WTC11 (cell line): ENCODE data around the gene FA2H. TPM values are rescaled to one million over a fixed set of nuclear protein-coding genes. Genes with fewer than 3 reads are reported as not detected.
A peak's percentile ranks its signal among the peaks of the same experiment; 100 is the strongest.

Experiments used
- ATAC-seq: fragments of 200-7000 bp; cut with Tn5 transposase; 2 replicates; pipeline ENCODE4 v1.10.0; 2021; ENCODE audit warnings: mild to moderate bottlenecking, moderate library complexity
- CTCF ChIA-PET: fragments of 300-600 bp; sonication (Branson Sonifier 250); formaldehyde crosslinking; loops from one replicate; lab custom pipeline; 2021; ENCODE audit warnings: antibody characterized with exemption; lab: Charles Lee
- POLR2A ChIA-PET: fragments of 350-600 bp; sonication (Branson Sonifier 250); formaldehyde crosslinking; loops from one replicate; lab custom pipeline; 2021; ENCODE audit warnings: antibody characterized with exemption; lab: Charles Lee
- DNase-seq: peaks from one replicate; pipeline ENCODE4 v3.0.0; 2021; ENCODE audit warnings: low spot score
- H3K27ac Mint-ChIP-seq: 2 replicates; pipeline ENCODE4 v1.8.0; 2021; ENCODE audit warnings: mixed read lengths
- H3K27me3 Mint-ChIP-seq: 2 replicates; pipeline ENCODE4 v1.8.0; 2021; ENCODE audit warnings: low read depth, mild to moderate bottlenecking, moderate library complexity, mixed read lengths
- H3K36me3 Mint-ChIP-seq: 2 replicates; pipeline ENCODE4 v1.8.0; 2021; ENCODE audit warnings: mixed read lengths
- H3K4me1 Mint-ChIP-seq: 2 replicates; pipeline ENCODE4 v1.8.0; 2022; ENCODE audit warnings: mixed read lengths
- H3K4me3 Mint-ChIP-seq: 2 replicates; pipeline ENCODE4 v1.8.0; 2021; ENCODE audit warnings: mild to moderate bottlenecking, moderate library complexity, mixed read lengths
- H3K9me3 Mint-ChIP-seq: 2 replicates; pipeline ENCODE4 v1.8.0; 2021; ENCODE audit warnings: mixed read lengths
- ATF1 ChIP-seq: sonication (generic); formaldehyde crosslinking; IDR thresholded peaks from 2 replicates; pipeline ENCODE4 v1.8.1; 2023; ENCODE audit warnings: mild to moderate bottlenecking, moderate library complexity, missing genetic modification reagents
- CTCF ChIP-seq: fragments of 200-600 bp; IDR thresholded peaks from 2 replicates; pipeline ENCODE4 v1.8.0; 2022; ENCODE audit warnings: antibody characterized with exemption
- E2F5 ChIP-seq: sonication (generic); formaldehyde crosslinking; IDR thresholded peaks from 2 replicates; pipeline ENCODE4 v1.8.1; 2022; ENCODE audit warnings: mild to moderate bottlenecking, moderate library complexity, missing genetic modification reagents
- NFYB ChIP-seq: sonication (generic); formaldehyde crosslinking; conservative IDR thresholded peaks from 2 replicates; pipeline ENCODE4 v1.8.0; 2022; ENCODE audit warnings: low read depth, missing genetic modification reagents
- SMAD3 ChIP-seq: sonication (generic); formaldehyde crosslinking; IDR thresholded peaks from 2 replicates; pipeline ENCODE4 v1.8.0; 2022; ENCODE audit warnings: missing genetic modification reagents, mild to moderate bottlenecking, borderline replicate concordance
- ZNF219 ChIP-seq: sonication (generic); formaldehyde crosslinking; IDR thresholded peaks from 2 replicates; pipeline ENCODE4 v1.8.0; 2023; ENCODE audit warnings: missing genetic modification reagents, mild to moderate bottlenecking, borderline replicate concordance
- ZNF232 ChIP-seq: sonication (generic); formaldehyde crosslinking; IDR thresholded peaks from 2 replicates; pipeline ENCODE4 v1.8.0; 2022; ENCODE audit warnings: mild to moderate bottlenecking, missing genetic modification reagents
- ZNF281 ChIP-seq: sonication (generic); formaldehyde crosslinking; IDR thresholded peaks from 2 replicates; pipeline ENCODE4 v1.8.0; 2023; ENCODE audit warnings: mild to moderate bottlenecking, missing genetic modification reagents
- ZNF416 ChIP-seq: fragments of 250-450 bp; sonication (Bioruptor Pico); IDR thresholded peaks from 2 replicates; pipeline ENCODE4 v1.9.0; 2021; ENCODE audit warnings: mild to moderate bottlenecking, inconsistent platforms
- ZNF532 ChIP-seq: fragments of 250-450 bp; sonication (Bioruptor Pico); IDR thresholded peaks from 2 replicates; pipeline ENCODE4 v1.9.0; 2021; ENCODE audit warnings: mild to moderate bottlenecking, borderline replicate concordance
- total RNA-seq: library from RNA; stranded (reverse); gene quantifications from 3 replicates; pipeline ENCODE4 v1.2.3, GENCODE V29; 2021

Gene FA2H
- total RNA-seq, 1 experiment from 2014 or later: 10.9 TPM

GRCh38 chr16:74727903-74728302, 46.7 kb downstream of the FA2H start (continued):
- no peak for TF ChIP-seq E2F5 (CRISPR knock-in tag)

- H3K4me3 Mint-ChIP-seq: no peak overlapping the region
- no peaks in the 10 kb centered on the region for H3K27me3 Mint-ChIP-seq
- H3K27ac Mint-ChIP-seq: no peak overlapping the region
- ChIA-PET CTCF (interaction anchor here (0.6 to 4.4 kb wide), 29 partner anchors 8 to 385 kb away, joined by 3 to 63 read pairs (median 6); partner anchors contain the start of genes FA2H, MLKL and RFWD3), POLR2A (no interaction called here)
- peak; percentile 80 for DNase-seq
- peaks cover 25% of the 10 kb centered on the region for H3K4me1 Mint-ChIP-seq
- H3K9me3 Mint-ChIP-seq: peaks cover 12% of the 10 kb centered on the region
- TF ChIP-seq ZNF532 (CRISPR knock-in tag) (no peak), CTCF (peak; percentile 54; the same call in 1 of the 2 replicates)
- H3K36me3 Mint-ChIP-seq: peaks cover 9% of the 10 kb centered on the region
- peak; percentile 51 for ATAC-seq
Measured at GRCh38 chr16:74726716-74727115, 47.9 kb downstream of the FA2H start.

- H3K9me3 Mint-ChIP-seq: peaks cover 12% of the 10 kb centered on the region
- no peak for ATAC-seq
- no peaks in the 10 kb centered on the region for H3K27me3 Mint-ChIP-seq
- peaks cover 22% of the 10 kb centered on the region for H3K4me1 Mint-ChIP-seq
- H3K27ac Mint-ChIP-seq: no peak overlapping the region
- H3K4me3 Mint-ChIP-seq: no peak overlapping the region
- ChIA-PET POLR2A (no interaction called here), CTCF (interaction anchor here (0.9 to 4.4 kb wide), 30 partner anchors 8 to 386 kb away, joined by 3 to 63 read pairs (median 8); partner anchors contain the start of genes FA2H, MLKL and RFWD3)
- TF ChIP-seq NFYB (CRISPR knock-in tag): no peak
- TF ChIP-seq ZNF219 (CRISPR knock-in tag): no peak
- no peak for TF ChIP-seq ZNF416 (CRISPR knock-in tag)
- no peak for TF ChIP-seq ZNF232
- TF ChIP-seq ZNF281 (CRISPR knock-in tag): no peak
- TF ChIP-seq CTCF: no peak
- TF ChIP-seq SMAD3 (CRISPR knock-in tag): no peak
- no peak for TF ChIP-seq ATF1 (CRISPR knock-in tag)
- DNase-seq: no peak
- H3K36me3 Mint-ChIP-seq: peaks cover 9% of the 10 kb centered on the region
Measured at GRCh38 chr16:74725651-74726455, 48.8 kb downstream of the FA2H start.
